Hematopoietic multipotent progenitor cell treated with erythropoietin and hydrocortisone succinate and interleukin-3 and kit ligand, for 4 days (in vitro differentiated cells): Measurements from ENCODE around the gene PTPRN2.
"Not testable (repeated sequence)": the region's sequence is repeated elsewhere in the genome, so short reads cannot be mapped to it uniquely, and the experiment has no call there.

Source experiments
- DNase-seq: peaks from one replicate; pipeline ENCODE4 v3.0.0-alpha.2; 2015

The PTPRN2 gene

DNA sequence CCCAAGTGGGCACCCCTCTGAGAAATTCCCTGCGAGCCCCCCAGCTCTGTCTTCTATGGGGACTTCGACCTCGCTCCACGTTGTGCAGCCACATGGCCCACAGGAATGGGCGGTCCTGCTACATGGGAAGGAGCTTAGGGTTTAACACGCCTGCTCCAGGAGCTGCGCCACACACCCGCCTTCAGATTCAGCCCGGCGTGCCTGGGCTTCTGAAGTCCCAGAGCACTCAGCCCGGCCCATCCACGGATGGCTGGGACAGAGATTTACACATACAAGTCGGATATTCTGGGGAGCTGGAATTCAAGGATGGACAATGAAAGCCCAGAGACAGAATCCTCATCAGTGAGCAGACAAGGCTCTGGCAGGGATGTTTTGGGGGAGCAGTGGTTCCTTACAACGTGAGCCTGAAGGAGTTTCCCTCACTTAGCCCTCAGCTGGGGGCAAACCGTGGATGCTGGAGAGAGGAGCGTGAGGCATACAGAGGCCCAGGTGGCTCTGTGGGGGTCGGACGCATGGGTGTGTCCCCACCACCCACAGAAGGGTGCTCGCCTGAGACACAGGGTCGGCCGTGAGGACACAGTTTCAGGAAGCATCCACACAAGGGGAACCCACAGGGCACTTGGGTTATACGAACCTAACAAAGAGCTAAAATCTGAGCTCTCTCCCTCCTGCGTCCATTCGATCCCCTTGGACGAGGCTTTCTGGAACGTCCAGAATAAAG is 877.9 kb downstream of the PTPRN2 start:
- DNase-seq = no peak

DNA sequence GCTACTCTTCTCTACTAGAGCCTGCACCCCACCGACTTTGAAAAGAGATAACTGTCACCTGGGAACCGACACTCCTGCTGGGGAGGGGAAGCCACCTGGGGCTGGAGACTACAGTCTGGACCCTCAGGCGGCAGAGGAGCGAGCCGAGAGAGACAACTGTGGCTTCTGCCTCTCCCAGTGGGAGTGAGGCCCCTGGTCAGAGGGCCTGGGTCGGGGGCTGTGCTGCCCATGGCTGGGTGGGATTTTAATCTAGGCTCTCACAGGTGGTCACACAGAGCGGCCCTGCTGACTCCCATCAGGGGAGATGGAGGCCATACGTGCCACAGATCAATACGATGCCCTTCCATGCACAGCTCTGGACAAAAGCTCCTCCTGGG is 878.7 kb downstream of the PTPRN2 start:
- no peak for DNase-seq

DNA sequence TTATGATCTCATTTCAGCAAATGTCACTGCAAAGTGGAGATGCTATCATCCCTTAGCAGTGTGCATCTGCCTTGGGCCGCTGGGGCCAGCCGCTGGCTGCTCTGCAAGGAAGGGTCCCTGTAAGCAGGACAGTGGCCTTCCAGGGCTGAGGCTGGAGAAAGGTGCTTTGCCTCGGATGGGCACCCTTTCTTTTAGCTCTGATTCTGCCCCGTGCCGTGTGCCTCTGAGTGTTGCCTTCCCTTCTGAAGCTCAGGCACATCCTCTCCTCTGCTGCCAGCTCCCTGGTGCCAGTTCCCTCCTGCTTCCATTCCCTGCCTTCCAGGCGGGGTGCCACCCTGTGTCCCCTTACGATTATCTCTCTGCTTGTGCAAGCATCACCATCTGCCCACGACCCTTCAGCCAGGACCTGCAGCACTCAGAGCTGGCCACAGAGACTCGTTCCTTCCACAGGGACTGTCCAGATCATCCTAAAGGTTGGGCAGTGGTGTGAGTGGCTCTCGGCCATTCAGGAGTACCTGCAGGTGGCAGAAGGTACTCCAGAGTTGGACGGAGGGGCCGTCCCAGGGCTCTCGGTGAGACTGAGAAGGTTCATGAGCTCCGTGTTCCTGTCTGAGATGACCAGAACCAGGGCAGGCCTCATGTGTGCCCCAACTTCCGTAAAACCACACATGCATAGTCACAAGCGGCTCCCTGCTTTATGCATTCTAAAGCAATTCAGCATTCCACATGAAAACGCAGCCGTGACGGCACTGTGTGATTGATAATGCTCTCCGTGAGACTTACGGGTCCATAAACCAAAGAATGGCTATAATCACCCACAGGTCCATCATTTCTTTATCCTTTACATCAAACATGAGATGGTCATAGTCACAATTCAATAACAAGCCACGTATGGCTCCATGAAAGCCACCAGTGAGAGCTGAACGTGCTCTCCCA is 879.4 kb downstream of the PTPRN2 start:
- DNase-seq = no peak

DNA sequence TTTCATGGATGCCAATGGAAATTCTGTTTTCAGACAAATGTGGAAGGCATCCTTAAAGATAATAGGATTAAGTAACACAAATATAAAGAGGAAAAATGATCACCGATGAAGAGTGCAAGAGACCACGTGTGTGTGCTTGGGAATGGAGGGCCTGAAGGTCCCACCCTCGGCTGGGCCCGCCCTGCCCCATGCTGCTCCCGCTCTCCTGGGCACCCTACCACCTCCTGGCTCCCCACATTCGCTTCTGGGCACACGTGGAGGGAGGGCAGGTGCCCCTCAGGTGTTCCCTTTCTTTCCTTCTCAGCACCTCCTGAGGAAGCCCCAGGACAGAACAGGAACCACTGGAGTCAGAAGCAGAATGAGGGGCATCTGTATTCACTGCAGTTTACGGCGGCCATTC is 883.3 kb downstream of the PTPRN2 start:
- DNase-seq = no peak

DNA sequence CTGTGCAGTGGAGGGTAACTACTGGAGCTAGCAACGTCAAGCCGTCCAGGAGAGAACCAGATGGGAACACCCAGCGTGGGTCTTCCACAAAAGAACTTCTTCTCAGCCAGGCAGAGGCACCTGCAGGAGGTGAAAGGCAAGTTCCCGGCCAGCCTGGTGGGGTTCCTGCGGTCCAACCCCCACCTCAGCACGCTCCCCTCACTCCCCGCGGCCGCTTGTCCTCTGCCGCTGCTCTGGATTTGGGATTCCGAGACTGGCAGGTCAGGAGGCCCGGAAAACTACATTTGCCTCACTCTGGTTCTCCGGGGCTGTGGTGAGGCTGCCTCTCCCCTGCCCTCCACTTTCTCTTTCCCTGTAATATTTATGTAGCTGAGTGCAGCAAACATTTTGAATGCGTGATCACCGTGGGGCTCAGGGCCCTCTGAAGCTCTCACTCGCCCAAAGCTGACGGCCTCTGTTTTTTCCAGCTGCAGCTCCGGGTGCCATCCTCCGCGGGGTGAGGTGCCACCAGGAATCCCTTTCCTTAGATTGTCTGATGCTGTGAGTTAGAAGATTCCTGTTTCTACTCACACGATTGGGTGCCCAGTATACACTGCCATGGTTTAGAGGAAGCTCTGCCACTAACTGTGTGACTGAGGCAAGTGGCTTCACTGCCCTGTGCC is 884.0 kb downstream of the PTPRN2 start:
- DNase-seq = no peak

DNA sequence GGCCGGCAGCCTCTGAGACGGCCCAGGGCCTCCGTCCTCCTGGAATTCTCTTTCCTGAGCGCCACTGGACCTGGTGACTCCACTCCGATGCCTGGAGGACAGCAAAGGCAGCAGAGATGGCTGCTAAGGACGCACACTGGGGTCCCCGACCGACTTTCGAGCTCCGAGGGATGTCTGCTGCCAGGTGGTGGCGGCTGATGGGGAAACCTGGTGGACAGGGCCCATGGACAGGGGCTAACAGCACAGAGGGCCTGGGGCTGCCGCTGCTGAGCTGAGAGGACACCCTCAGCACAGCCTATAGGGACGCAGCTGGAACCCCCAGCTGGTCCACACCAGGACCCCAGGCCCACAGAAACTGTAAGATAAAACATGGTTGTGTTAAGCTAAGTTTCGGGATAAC is 884.5 kb downstream of the PTPRN2 start:
- no peak for DNase-seq

DNA sequence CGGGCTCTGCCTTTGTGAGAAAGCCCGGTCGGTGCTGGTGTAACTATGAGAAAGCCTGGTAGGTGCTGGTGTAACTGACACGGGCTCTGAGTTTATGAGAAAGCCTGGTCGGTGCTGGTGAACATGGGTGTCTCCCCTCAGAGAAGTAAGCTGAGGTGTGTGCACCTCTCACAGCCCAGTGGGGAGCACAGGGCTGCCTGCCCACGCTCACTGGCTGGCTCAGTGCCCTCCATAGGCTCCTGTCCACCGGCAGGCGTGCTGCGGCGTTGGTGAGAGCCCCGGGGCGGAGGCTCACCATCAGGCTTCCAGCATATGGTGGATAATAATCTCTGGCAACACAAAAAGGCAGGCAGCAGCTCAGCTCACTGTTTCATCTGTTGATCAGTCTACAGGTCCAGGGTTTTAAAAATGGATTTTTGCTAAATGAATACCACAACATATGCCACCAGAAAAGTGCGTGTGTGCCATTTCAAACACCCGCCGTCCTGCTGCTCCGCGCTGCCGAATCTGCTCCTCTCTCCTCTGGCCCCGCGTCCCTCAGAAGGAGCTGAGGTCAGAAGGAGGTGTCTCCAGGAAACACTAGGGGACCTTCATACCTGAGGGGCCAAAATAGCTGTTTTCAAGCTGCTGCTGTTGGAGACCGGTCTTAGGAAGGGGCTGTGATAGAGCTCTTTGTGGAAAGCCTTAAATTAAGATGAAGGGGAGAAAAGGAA is 885.2 kb downstream of the PTPRN2 start:
- DNase-seq = no peak

DNA sequence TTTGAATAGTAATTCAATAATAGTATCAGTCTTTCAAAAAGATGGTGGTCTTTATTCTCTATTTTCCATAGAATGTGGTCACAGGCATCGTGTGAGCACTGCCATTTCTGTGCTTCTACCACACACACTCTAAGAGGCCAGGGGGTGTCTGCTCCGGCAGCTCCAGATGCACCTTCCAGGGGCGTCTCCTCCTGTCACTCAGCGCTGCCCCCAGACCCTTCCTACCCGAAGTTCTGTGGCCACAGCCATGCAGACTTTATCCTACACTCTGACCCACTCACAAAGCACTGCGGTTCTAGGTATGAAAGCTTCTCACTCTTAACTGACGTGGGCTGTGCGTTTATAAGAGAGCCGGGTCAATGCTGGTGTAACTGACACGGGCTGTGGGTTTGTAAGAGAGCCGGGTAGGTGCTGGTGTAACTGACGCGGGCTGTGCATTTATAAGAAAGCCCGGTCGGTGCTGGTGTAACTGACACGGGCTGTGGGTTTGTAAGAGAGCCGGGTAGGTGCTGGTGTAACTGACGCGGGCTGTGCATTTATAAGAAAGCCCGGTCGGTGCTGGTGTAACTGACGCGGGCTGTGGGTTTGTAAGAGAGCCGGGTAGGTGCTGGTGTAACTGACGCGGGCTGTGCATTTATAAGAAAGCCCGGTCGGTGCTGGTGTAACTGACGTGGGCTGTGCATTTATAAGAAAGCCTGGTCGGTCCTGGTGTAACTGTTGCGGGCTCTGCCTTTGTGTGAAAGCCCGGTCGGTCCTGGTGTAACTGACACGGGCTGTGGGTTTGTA is 886.0 kb downstream of the PTPRN2 start:
- not testable (repeated sequence) for DNase-seq

DNA sequence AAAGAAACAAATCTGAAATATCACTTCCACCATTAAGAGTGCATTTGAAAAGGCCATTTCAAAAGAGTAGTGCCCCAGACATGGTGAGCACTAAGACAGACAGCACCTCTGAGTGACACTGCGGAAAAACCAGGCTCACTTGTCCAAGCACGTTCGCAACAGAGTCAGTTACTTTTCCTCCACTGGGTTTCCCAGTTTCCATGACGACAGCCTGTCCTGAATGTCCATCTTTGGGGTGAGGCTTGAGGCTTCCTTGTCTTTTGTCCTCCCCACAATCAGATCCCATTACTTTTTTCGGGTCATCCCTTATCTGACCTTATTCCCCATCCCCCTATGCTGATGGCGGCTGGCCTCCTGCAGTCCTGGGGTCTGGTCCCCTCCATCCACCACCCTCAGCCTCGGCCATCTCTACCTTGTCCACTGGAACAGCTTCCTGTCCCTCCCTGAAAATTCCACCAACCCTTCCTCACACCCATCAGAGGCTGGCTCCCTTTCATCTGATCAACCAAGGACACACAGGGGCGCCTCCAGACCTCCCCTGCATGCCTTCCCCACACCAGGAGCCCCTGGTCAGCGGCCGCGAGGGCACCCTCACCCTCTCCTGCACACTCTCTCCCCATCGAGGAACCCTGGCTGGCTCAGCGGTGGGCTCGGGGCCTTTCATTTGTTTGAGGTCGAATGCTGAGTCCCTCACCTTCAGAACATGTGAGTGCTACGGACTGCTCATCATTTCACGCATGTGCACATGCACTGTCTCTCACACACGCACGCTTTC is 887.2 kb downstream of the PTPRN2 start:
- no peak for DNase-seq

DNA sequence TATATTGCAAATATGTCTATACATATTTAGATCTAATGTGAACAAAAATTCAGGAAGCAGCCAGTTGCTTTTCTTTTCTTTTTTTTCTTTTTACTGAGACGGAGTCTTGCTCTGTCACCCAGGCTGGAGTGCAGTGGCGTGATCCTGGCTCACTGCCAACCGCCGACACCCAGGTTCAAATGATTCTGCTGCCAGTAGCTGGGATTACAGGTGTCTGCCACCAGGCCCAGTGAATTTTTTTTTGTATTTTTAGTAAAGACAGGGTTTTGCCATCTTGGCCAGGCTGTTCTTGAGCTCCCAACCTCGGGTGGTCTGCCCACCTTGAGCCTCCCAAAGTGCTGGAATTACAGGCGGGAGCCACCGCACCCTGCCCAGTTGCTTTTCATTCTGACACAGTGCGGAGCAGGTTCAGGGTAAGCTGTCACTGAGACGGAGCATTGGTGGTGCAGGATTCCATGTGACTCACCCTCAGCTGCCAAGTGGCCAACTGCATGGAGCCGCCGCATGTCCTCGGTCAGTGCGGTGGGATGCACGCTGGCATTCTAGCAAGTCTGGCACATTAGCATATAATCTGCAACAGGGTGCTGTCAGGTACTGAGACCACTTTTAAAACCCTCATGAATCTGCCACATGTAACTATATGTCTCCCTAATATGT is 888.1 kb downstream of the PTPRN2 start:
- no peak for DNase-seq

DNA sequence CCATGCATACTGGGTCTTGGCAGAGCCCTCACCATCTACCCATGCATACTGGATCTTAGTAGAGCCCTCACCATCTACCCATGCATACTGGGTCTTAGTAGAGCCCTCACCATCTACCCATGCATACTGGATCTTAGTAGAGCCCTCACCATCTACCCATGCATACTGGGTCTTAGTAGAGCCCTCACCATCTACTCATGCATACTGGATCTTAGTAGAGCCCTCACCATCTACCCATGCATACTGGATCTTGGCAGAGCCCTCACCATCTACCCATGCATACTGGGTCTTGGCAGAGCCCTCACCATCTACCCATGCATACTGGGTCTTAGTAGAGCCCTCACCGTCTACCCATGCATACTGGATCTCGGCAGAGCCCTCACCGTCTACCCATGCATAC is 890.3 kb downstream of the PTPRN2 start:
- not testable (repeated sequence) for DNase-seq

DNA sequence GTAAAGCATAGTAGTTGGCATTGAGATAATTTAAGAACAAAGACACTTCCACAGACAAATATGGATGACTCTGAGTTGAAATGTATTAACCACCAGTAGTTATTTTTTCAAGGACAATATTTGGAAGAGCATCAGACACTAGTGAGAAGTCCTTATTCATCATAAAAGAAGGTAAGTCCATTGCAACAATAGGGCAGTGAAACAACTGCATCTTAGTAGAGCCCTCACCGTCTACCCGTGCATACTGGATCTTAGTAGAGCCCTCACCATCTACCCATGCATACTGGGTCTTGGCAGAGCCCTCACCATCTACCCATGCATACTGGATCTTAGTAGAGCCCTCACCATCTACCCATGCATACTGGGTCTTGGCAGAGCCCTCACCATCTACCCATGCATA is 892.0 kb downstream of the PTPRN2 start:
- not testable (repeated sequence) for DNase-seq

DNA sequence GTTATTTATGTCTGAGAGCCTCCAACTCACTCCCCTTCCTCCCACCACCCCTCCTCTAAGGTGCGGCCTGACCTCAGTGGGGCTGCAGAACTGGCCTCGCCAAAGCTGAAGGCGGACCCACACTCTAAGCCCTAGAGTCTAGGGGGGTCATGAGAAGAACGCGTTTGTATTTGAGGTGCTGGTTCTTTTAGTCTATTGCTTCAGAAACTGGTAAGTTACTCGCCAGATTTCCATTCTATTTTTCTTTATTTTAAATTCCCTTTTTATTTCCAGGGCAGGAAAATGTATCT is 893.3 kb downstream of the PTPRN2 start:
- DNase-seq = no peak

DNA sequence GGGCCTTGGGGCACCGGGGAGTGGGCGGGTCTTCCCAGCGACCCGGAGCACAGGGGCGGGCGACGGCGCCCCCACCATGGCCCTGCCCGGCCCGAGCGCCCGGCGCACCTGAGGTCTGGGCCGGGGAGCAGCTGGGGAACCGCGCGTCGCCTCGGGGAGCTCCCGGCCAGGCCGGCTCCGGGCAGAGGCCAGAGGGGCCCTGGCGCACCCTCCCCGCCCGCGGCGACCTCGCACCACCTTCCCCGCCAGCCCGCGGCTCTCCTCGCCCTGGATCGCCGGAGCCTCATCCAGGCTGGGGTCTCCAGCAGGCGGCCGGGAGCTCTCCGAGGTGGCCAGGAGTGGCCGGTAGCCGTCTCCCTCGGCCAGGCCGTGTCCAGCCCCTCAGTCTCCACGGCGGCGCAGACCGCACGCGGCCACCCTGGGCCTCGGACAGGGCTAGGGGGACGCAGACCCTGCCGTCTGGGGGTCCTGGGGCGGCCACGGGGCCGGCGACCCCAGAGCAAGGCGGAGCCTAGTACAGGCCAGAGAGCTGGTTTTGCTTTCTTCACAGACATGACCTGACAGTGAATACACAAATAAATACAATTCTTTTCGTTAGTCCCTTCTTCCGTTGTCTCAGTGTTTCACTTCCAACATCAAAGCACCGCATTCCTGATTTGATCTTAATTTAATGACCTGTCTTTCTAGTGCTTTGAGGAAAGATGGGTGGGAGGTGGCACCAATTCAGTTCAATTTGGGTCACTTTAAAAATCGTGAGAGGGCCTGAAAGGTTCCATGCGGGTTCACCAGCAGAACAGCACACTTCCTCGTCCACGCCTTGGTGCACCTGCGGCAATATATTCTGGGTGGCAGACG is 893.9 kb downstream of the PTPRN2 start:
- no peak for DNase-seq

DNA sequence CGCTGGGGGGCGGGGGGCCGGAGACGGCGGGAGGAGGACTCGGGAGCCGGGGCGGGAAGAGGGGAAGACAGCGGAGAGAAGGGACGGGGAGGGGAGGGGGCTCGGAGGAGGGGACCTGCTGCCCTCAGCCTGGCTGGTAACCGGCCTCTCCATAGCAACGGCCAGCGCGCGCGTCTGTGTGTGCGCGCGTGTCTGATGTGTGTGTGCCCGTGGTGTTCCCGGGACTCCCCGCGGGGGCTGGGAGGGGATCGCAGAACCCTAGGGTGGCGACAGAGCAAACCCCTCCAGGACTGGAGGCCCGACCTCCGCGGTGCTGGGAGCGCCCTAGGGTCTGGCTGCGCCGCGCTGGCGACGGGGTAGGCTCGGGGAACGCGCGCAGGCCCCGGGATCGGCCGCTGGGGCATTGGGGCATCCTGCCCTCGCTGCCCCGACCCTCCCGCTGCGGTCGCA is 894.5 kb downstream of the PTPRN2 start:
- no peak for DNase-seq

DNA sequence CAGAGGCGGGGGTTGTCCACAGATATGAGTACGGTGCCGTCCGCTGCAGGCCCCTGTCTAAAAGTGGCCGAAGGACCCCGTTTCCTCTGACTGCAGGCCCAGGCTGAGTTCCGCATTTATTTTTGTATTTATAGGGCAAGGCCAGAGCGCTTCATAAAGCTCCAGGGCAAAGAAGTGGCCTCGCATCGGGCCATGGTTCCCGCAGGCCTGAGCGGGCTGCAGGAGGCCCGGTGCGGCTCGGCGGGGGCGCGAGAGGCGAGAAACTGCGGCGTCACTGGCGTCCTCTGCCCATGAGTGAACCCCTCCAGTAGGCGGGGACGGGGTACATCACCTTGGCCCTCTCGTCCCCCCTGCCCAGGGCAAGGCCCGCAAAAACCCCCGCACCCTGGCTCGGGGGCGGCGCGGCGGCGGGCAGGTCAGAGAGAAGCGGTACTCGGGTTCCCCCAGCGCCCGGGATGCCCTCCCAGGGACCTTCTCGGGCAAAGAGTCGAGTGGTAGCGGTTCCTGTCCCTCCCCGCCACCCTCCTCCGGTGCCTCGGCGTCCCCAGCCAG is 895.1 kb downstream of the PTPRN2 start:
- no peak for DNase-seq

DNA sequence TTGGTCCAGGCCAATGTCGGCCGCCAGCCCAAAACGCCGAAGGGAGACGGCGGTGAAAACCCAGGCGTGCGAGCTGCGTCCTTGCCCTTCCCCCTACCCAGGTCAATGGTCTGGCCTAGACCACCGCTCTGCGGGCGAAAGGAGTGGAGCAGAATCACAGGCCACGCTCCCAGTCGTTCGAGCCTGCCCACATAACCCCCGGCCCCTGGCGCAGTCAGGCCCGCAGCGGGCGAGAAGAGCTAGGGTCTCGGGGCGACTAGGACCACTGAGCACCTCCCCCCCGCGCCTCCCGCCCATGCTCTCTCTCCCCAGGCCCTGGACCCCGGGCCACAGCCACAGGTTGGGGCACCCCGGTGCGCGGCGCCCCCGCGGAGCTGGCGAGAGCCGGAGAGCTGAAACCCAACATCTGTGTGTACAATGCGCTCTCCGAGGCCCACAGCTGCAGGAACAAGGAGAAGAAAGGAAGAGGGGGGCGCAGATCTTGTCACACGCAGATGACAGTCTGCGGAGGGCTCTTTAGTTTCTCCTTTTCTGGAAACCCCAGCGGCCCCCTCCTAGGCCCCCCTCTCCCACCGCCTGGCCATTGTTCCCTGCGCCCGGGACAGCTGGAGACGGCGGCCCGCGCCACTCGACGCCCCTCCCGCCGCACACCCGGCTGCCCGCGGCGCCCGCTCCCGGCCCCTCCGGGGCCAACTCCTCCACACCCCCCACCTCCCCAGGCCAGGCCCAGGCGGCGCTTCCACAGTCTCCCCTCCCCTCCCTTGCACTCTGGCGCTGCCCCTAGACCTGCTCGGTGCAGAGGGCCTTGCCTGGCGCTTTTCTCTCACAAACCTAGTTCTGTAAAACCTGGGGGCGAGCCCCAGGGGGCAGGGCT is 895.8 kb downstream of the PTPRN2 start:
- no peak for DNase-seq

DNA sequence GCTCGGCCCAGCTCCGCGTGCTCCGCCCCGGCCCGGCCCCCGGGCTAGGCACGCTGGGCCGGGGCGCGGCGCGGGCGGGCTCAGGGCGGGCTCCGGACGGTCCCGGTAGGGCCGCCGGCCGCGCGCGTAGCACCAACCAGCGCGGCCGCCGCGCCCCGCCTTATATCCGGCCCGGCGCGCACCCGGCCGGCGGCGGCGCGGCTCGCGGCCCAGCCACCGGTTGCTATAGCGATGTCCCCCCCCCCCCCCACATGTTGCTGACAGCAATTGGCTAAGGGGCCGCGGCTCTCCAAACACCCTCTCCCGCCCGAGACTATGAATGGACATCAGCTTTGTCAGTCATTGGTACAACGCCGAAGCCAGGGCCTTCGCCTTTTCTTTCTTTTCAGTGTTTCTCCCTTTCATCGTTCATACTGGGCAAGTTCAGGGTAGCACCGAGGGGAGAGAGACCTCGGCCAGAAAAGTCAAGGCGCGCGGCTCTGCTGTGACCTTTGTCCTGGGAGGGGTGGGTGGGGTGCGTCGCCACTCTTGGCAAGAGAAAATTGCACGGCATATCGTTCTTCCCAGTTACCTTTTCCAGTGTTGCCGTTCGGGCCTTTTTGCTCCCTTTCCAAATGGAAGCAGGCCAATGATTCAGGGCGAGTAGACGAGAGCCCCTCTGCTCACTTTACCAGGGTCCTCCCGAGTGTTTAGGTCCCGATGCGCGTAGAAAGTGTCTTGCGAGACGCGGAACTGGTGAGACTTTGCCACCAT is 896.6 kb downstream of the PTPRN2 start:
- peak; percentile 41 for DNase-seq
